T-helper 2 cell treated with Interferon-gamma antibody and Interleukin-4, amounts not matched to agents 100 ng/mL and 5 ng/mL, for 36 hours (primary cell): Measurements from ENCODE around the gene UFD1. TPM values are rescaled to one million over a fixed set of nuclear protein-coding genes. Genes with fewer than 3 reads are reported as not detected.

Source experiments
- intact Hi-C: fragments of 100-400 bp; cut with micrococcal nuclease; formaldehyde crosslinking; loops from one replicate; pipeline ENCODE4 v1.15.1; 2023
- total RNA-seq: library from RNA; stranded (reverse); gene quantifications from 2 replicates; pipeline ENCODE4 v1.2.3, GENCODE V29; 2022

Gene UFD1
- total RNA-seq, 1 donor from 2014 or later = 108 TPM

GRCh38 chr22:19431649-19432132 is 47.3 kb downstream of the UFD1 start, which contains the start of gene HIRA:
Gene HIRA (minus strand): TSS chr22:19431733. CDS start chr22:19431476, 257 bp downstream.
- intact Hi-C loops = loop anchor here (1.0 to 5.0 kb wide), 4 partner anchors 16 to 253 kb away; partner anchors contain the start of genes C22orf39, CDC45, CLTCL1 and SLC25A1

DNA sequence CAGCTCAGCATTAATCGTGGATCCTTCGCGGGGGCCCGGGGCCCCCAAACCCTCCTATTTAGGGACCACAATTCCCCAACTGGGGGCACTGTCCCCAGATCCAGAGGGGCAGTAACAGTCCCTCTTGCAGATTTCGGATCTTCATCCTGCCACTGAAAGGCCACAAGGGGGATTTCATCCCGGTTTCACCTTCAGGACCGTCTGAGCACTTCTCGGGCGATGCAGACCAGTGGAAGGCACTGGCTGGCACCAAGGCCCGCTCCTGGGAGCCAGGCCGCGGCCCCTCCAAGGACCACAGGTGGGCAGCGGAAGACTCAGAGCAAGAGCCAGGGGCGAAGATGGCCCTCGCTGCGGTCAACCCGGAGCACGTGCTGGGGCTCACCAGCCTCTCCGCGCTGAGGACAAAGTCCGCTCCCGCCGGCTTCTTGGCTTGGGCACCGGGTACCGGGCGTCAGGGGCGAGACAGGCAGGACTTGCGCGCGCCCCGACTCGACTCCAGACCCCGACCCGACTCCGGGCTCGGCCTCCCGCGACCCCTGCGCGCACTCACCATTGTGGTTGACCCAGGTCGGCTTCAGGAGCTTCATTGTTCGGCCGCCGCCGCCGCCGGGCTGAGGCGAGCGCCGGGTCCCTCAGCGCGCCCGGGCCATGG is 48.0 kb downstream of the UFD1 start:
- intact Hi-C loops = loop anchor here (1.0 to 5.0 kb wide), 2 partner anchors 12 to 139 kb away; partner anchors contain the start of gene CLTCL1

DNA sequence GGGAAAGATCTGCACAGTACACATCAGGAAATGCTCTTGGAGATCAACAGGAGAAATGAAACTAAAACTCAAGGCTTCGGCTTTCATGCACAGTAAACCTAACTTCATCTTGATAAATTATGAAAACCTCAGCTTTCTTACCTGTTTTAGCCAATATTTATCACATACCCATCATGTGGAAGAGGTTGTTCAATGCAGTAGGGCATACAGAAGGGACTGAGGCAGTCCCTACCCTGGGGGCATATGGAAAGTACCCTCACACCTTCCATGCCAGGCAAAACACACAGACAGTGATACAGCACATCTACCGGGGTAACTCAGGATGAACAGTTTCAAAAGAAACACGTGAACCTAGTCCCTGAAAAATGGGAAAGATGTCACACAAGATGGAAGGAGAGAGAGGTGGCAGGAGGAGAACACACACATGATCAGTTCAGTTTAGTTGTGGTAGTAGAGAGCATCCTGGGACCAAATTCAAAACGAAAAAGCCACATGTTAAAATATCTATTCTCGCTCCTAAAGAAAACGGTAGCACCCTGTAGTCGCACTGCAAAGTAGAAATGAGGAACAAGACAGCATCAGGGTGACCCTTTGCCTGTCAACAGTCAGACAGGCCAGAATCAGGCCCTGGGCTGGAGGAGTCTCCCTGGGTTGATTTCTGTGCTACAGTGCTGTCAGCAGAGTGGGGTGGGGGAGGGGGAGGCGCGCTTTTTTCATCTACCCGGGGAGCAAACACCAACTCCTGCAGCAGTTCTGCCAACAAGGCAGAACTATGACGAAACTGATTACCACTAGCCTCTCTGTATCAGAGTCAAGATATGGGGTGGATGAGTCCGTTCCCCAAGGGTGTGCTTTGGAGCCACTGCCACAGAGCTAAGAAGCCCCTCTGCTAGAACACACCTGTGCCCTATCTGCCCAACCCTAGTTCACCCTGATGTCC is 48.8 kb downstream of the UFD1 start:
- intact Hi-C loops = loop anchor here (1.0 to 5.0 kb wide), 2 partner anchors 11 to 138 kb away; partner anchors contain the start of gene CLTCL1

DNA sequence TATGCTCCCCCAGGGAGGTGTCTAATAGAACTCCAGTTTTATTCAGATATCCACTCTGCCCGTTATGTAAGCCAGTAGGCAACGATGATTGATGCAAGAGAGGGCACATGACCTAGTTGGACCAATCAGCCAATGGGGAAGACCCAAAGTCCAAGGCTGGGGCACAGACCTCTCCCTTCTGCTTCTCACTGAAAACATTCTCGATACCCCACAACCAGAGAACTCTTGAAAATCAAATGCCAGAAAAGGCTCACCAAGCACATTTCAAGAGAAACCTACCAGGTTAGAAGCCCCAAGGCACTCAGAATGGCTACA is 54.9 kb downstream of the UFD1 start:
- intact Hi-C loops = no loop called here

DNA sequence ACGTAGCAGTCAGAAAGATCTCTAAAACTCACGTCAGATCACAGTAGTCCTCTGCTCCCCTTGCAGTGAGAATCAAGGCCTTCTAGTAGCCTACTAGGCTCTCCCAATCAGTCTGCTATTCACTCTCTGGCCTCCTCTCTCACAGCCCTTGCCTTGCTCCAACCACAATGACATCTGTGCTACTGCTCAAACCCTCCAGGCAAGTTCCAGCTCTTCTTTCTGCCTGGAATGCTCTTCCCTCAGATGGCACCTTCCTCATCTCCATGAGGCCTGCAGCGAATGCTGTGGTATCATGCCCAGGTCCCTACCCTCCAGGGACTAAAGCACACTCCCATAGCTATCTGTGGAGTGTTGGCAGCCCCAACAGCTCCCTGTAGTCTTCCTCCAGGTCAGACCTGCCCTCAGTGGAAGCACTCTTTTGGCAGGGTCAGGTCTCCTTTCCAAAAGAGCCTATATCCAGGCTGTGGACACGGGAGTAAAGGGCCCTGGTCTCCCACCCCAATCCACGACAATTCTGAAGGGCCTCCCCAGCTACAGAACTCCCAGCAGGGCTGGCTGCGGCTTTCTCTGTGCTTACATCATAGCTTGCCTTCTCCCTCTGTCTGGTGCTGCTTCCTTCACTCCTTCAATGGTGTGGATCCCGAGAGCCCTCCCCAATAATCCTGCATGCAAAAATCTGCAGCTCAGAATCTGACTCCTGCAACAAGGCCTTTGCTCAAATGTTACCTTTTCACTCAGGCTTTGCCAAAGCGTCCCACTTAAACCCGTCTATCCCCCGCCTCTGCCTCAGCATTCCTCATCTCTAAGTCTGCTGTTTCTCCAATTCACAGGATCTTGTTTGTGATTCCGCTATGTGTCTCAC is 56.3 kb downstream of the UFD1 start:
- intact Hi-C loops = no loop called here

- intact Hi-C loops = no loop called here
Measured at GRCh38 chr22:19420321-19420720, 58.7 kb downstream of the UFD1 start.

GRCh38 chr22:19419464-19420178 is 59.4 kb downstream of the UFD1 start:
- intact Hi-C loops = loop anchor here (1.0 kb wide), 1 partner anchor 11 kb away; no protein-coding TSS in a partner anchor

DNA sequence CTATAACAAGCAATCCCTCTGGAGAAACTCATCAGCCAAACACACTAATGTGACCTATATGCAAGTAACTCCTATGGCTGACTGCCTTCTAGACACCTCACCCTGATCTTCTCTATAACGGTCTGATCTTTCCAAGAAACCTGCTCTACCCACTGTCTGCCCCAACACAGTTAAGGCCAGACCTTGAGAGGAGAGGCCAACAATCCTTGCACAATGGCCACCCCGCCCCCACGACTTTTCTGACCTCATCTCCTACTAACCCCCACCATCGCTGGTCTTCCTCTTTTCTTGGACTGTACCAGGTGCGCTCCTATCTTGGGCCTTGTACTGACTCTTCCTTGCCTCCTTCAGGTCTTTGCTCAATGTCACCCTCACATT is 59.9 kb downstream of the UFD1 start:
- intact Hi-C loops = loop anchor here (1.0 kb wide), 1 partner anchor 11 kb away; no protein-coding TSS in a partner anchor

- intact Hi-C loops = no loop called here
Measured at GRCh38 chr22:19412923-19413322, 66.1 kb downstream of the UFD1 start.

- intact Hi-C loops = no loop called here
Measured at GRCh38 chr22:19412478-19412877, 66.5 kb downstream of the UFD1 start.

- intact Hi-C loops = no loop called here
Measured at GRCh38 chr22:19411690-19412045, 67.3 kb downstream of the UFD1 start.

DNA sequence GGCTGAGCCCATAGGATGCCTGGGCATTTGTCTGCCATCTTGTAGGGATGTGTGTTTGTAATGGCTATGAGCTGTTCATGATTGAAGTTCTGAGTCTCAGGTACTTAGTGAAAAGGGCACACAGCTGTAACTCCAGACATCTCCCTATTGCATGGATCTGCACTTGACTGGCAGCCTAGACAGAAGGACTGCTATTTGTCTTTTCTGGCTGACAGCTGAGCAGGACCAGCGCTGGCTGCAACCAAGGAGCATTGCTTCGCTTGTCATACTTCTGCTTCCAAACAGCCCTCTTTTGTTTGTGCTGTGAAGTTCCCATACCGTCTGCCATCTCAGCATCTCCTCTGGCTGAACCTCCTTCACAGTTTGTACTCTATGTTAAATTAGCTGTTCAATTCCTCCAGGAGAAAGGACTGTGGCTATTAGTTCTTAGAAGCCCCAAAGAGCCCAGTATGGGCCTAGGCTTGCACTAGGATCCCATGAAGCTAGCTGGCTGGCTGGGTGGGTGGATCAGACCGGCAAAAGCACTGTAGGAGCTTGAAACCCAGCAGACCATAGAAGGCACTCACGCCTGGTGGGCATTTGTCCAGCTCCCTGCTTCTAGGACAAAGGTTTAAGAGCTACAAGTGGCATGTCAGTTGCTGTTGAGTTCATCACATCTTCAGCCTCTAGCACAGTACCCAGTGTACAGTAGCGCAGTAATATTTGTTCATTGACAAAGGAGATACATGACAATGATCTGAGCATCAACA is 67.9 kb downstream of the UFD1 start:
- intact Hi-C loops = no loop called here

GRCh38 chr22:19407649-19408606 is 71.1 kb downstream of the UFD1 start:
- intact Hi-C loops = no loop called here

GRCh38 chr22:19406846-19407245 is 72.1 kb downstream of the UFD1 start:
- intact Hi-C loops = no loop called here

DNA sequence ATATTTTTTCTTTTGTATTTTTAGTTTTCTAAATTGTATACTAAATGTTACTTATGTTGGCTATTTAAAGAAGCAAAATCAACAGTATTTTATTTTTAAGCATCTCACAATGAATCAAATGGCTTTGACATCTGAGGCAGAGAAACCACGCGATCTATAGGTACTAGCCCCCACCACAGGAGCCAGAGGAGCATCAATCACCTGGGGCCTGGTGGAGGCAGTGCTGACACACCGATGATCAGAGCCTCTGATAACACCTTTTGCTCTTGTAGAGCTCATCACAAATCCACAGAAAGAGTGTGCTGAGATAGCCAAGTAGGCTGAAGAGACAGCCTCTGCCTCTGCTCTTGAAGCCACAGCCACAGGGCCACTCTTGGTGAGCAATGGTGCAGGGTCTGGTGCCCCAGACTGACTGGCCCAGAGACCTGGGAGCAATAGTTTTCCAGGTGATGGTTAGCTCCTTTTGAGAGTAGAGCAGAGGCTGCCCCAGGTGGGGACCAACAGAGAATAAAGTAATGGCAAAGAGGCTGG is 72.6 kb downstream of the UFD1 start:
- intact Hi-C loops = no loop called here

DNA sequence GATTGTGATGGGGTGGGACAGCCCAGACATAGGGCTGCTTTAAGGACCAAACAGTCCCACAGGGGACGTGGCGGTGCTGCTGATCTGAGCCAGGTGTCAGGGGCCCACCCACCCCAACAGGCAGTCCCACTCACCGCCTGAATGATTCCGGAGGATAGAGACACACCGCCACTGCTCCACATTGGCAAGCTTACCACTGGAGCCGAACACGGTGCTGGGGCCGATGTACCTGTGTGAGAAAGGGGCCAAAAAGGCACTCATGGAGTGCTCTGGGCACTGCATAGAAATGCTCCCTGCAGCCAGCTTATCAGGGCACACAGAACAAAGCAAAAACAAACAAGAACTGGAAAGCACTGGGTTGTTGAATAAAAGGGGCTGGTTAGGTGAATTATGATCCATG is 73.3 kb downstream of the UFD1 start:
- intact Hi-C loops = no loop called here

DNA sequence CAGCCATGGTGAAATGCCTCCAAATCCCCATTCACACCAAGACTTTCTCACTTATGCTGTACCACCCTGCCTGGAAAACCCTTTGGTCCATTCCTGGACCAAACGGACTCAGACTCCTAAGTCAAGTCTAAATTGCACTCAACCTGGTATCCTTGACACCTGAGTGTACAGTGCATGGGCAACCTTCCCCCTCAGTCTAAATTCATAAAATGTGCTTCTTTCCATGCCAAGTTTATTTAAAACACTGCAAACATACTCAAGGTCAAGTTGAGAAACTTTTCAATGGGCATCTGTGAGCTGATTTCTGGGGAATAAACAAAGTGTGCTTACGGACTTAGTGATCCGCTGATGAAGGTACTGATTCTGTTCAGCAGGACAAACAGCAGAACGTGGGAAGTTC is 73.9 kb downstream of the UFD1 start:
- intact Hi-C loops = no loop called here

DNA sequence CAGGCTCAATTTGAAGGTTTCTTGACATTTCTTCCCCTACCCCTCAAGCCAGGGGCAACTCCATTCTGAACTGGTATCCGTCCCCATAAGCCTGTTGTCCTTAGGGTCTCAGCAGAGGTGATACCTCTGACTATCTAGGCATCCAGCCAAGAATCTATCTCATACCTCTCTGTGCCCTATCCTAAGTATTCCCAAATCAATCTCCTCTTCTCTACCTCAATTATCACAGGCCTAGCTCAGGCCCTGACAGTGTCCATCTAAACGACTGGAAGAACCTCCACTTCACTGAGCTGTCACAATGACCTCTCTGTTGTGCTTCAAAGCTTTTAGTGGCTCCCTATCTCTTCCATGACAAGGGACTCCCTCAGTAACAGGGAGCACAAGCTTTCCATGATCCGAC is 74.3 kb downstream of the UFD1 start:
- intact Hi-C loops = no loop called here
